Uterus (tissue), 4 donors: ENCODE measurements around the gene LCN9. TPM values are rescaled to one million over a fixed set of nuclear protein-coding genes. Genes with fewer than 3 reads are reported as not detected.

ENCODE experiments used
- DNase-seq, 2 donors: peaks; one replicate each; pipeline ENCODE4 v3.0.0-alpha.2; 2019 to 2020
- H3K27ac ChIP-seq, 2 donors: fragments of 200-600 bp; sonication (generic); 1 replicate in 1 of 2; 2 replicates in 1 of 2; pipeline ENCODE4 v1.5.1; 2016 to 2018
- H3K27me3 ChIP-seq, 2 donors: fragments of 200-600 bp; sonication (generic); one replicate each; pipeline ENCODE4 v1.5.1; 2018 to 2019; ENCODE audit warnings: control low read depth in 1 of 2
- H3K36me3 ChIP-seq, 2 donors: fragments of 200-600 bp; sonication (generic); one replicate each; pipeline ENCODE4 v1.5.1; 2019; ENCODE audit warnings: control low read depth in 1 of 2
- H3K4me1 ChIP-seq, 2 donors: fragments of 200-600 bp; sonication (generic); one replicate each; pipeline ENCODE4 v1.5.1; 2018 to 2019; ENCODE audit warnings: control low read depth in 1 of 2
- H3K4me3 ChIP-seq, 2 donors: fragments of 200-600 bp; sonication (generic); 1 replicate in 1 of 2; 2 replicates in 1 of 2; pipeline ENCODE4 v1.5.1; 2018 to 2019; ENCODE audit warnings: mild to moderate bottlenecking in 1 of 2
- H3K9me3 ChIP-seq, 2 donors: fragments of 200-600 bp; sonication (generic); one replicate each; pipeline ENCODE4 v1.5.1; 2019; ENCODE audit warnings: control low read depth in 1 of 2
- POLR2A ChIP-seq, 2 donors: fragments of 450-650 bp; IDR thresholded peaks; one replicate each; pipeline ENCODE4 v1.6.1; 2016; ENCODE audit warnings: antibody characterized with exemption in 2 of 2, mild to moderate bottlenecking in 1 of 2, moderate library complexity in 1 of 2
- intact Hi-C: fragments of 100-400 bp; cut with DNase I; formaldehyde crosslinking; loops from one replicate; pipeline ENCODE4 v1.15.1; 2023; ENCODE audit warnings: low total_unique reads
- total RNA-seq, 4 donors: library from RNA; depleted of rRNA in 3 of 4; stranded (reverse); fragments of >200 nt in 3 of 4; gene quantifications; one replicate each; pipeline versions ENCODE4 v1.1.0 to v1.2.4, GENCODE V29; 2014 to 2023
- TF ChIP-seq, protein P1 (sequence below), 4 experiments: fragments of 200-600 bp in 2 of 4; fragments of 450-650 bp in 2 of 4; sonication (generic) in 2 of 4; IDR thresholded peaks; one replicate each; pipeline ENCODE4 v1.5.1; 2016 to 2019; ENCODE audit warnings: antibody characterized with exemption in 4 of 4, mild to moderate bottlenecking in 2 of 4, moderate library complexity in 1 of 4
- donor health status: DM: yes; HTN: yes; CAD: no.

The LCN9 gene
- total RNA-seq, 4 donors from 2014 or later, result not detected

GRCh38 chr9:135639196-135639595 lies 23.9 kb upstream of the LCN9 start, which contains the start of gene GLT6D1:
Gene GLT6D1 (minus strand): TSS chr9:135639540. CDS start chr9:135639187, 353 bp downstream.
- no peak for DNase-seq
- H3K36me3 ChIP-seq, result no peaks in the 10 kb centered on the region
- H3K27me3 ChIP-seq, result peaks cover 0 to 3% of the 10 kb centered on the region in 2 donors
- no peaks in the 10 kb centered on the region for H3K4me1 ChIP-seq
- TF ChIP-seq, protein P1, sequence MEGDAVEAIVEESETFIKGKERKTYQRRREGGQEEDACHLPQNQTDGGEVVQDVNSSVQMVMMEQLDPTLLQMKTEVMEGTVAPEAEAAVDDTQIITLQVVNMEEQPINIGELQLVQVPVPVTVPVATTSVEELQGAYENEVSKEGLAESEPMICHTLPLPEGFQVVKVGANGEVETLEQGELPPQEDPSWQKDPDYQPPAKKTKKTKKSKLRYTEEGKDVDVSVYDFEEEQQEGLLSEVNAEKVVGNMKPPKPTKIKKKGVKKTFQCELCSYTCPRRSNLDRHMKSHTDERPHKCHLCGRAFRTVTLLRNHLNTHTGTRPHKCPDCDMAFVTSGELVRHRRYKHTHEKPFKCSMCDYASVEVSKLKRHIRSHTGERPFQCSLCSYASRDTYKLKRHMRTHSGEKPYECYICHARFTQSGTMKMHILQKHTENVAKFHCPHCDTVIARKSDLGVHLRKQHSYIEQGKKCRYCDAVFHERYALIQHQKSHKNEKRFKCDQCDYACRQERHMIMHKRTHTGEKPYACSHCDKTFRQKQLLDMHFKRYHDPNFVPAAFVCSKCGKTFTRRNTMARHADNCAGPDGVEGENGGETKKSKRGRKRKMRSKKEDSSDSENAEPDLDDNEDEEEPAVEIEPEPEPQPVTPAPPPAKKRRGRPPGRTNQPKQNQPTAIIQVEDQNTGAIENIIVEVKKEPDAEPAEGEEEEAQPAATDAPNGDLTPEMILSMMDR (IDR thresholded peaks at IDR 0.05), result no peak
- TF ChIP-seq POLR2A (IDR thresholded peaks at IDR 0.05), result no peak
- no peaks in the 10 kb centered on the region for H3K9me3 ChIP-seq
- intact Hi-C loops, result no loop called here
- no peak within 1 kb of the TSS for H3K4me3 ChIP-seq
- H3K27ac ChIP-seq, result no peak within 1 kb of the TSS

DNA sequence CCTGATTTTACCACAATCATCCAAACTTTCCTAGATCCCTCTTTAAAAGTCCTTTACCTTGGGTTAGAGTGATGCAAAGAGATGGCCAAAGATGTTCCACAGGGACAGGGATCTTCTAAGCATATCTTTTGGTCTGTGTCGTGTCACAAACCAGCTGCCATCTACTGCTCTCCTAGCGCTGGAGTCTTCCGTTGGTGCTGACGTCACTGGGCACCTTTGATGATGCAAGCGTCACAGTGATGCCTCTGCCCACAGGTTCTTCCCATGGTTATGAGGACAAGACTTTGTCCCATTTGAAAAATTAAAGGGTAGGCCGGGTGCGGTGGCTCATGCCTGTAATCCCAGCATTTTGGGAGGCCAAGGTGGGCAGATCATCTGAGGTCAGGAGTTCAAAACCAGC lies 22.1 kb upstream of the LCN9 start:
- no peak overlapping the region for H3K27ac ChIP-seq
- intact Hi-C loops, result no loop called here
- no peak overlapping the region for H3K4me3 ChIP-seq
- TF ChIP-seq, protein P1 (IDR thresholded peaks at IDR 0.05), result no peak
- no peak for TF ChIP-seq POLR2A (IDR thresholded peaks at IDR 0.05)
- H3K27me3 ChIP-seq, result peaks cover 0 to 3% of the 10 kb centered on the region in 2 donors
- H3K9me3 ChIP-seq, result no peaks in the 10 kb centered on the region
- DNase-seq, result no peak
- H3K4me1 ChIP-seq, result no peaks in the 10 kb centered on the region
- no peaks in the 10 kb centered on the region for H3K36me3 ChIP-seq

DNA sequence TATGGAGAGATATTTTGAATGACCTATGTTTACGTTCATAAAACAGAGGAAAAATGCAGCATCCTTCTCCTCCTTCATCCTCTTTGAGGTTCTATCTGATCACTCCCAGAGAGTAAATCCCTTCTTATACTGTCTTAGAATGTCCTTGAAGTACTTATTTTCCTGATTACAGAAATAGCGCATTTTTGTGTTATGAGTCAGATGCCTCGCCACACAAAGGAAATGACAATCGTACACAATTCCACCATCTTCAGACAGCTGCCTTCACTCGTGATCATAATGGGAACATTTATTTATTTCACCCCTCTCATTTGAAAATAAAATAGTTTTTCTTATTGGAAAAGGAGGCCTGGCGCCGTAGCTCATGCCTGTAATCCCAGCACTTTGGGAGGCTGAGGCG lies 21.4 kb upstream of the LCN9 start:
- Histone ChIP-seq H3K36me3 (no peaks in the 10 kb centered on the region), H3K4me3 (no peak overlapping the region), H3K9me3 (no peaks in the 10 kb centered on the region), H3K27ac (no peak overlapping the region), H3K27me3 (peaks cover 0 to 3% of the 10 kb centered on the region in 2 donors), H3K4me1 (no peaks in the 10 kb centered on the region)
- intact Hi-C loops, result no loop called here
- no peak for DNase-seq
- TF ChIP-seq, protein P1 (IDR thresholded peaks at IDR 0.05), result no peak
- no peak for TF ChIP-seq POLR2A (IDR thresholded peaks at IDR 0.05)

DNA sequence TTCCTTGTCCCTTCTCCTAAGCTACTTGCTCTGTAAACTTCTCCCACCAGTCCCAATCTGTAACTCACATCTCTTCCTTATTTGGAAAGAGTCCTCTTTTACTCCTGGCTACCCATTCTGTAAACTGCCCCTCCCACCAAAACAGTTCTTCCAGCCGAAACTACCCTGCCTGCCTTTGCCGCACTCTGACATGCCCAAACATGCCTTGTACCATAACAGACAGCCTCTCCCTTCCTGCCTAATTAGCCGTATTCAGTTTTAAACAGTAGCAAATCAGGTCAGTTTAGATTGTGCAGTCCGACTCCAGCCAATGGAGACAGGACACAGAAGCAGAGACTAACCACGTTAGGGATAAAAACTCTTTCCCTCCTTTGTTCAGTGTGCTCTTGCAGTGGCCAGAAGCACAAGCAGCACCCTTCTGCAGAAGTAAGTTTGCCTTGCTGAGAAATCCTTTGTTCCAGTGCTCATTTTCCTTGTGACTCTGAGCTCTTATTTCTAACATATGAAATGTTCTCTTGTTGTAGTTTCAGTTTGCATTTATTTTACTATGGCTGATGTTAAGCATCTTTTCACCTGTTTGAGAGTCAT lies 18.4 kb upstream of the LCN9 start:
- intact Hi-C loops, result no loop called here

DNA sequence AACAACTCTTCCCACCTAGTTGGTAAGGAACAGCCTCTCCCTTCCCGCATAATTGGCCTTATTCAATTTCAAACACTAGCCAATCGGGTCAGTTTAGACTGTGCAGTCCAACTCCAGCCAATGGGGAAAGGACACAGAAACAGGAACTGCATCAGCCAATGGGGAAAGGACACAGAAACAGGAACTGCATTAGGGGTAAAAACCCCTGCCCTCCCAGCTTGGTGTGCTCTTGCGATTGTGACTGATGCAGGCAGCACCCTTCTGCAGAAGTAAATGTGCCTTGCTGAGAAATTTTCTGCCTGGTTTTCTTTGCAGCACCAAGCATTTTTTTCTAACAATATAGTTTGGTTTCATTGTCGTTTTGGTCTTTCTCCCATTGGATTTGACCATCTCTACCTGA lies 15.2 kb upstream of the LCN9 start:
- DNase-seq, result no peak
- intact Hi-C loops, result no loop called here
- no peaks in the 10 kb centered on the region for H3K27me3 ChIP-seq
- no peak for TF ChIP-seq POLR2A (IDR thresholded peaks at IDR 0.05)
- TF ChIP-seq, protein P1 (IDR thresholded peaks at IDR 0.05), result no peak
- no peak overlapping the region for H3K4me3 ChIP-seq
- H3K36me3 ChIP-seq, result no peaks in the 10 kb centered on the region
- no peak overlapping the region for H3K27ac ChIP-seq
- H3K9me3 ChIP-seq, result peaks cover 0 to 7% of the 10 kb centered on the region in 2 donors
- H3K4me1 ChIP-seq, result no peaks in the 10 kb centered on the region

More for the DNA sequence above, 18.4 kb upstream of the LCN9 start:
- Histone ChIP-seq H3K27ac (no peak overlapping the region), H3K36me3 (no peaks in the 10 kb centered on the region), H3K4me1 (no peaks in the 10 kb centered on the region), H3K9me3 (peaks cover 0 to 7% of the 10 kb centered on the region in 2 donors), H3K4me3 (no peak overlapping the region), H3K27me3 (no peaks in the 10 kb centered on the region)
- TF ChIP-seq POLR2A (IDR thresholded peaks at IDR 0.05), result no peak
- TF ChIP-seq, protein P1 (IDR thresholded peaks at IDR 0.05), result no peak
- no peak for DNase-seq
